ENCODE results near the gene ASTN2.

DNA sequence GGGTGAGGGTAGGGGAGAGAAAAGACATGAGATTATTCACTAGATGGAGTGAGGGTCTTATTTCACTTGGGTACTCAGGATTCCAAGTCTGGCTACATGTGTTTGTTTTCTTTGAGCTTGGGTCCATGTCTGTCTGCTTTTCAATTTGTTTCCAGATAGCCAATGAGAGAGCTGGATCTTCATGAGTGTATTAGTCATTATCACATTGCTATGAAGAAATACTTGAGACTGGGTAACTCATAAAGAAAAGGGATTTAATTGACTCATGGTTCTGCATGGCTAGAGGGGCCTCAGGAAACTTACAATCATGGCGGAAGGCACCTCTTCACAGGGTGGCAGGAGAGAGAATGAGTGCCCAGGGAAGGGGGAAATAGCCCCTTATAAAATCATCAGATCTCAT lies 924.5 kb downstream of the ASTN2 start:
- TF ChIP-seq, protein P1, sequence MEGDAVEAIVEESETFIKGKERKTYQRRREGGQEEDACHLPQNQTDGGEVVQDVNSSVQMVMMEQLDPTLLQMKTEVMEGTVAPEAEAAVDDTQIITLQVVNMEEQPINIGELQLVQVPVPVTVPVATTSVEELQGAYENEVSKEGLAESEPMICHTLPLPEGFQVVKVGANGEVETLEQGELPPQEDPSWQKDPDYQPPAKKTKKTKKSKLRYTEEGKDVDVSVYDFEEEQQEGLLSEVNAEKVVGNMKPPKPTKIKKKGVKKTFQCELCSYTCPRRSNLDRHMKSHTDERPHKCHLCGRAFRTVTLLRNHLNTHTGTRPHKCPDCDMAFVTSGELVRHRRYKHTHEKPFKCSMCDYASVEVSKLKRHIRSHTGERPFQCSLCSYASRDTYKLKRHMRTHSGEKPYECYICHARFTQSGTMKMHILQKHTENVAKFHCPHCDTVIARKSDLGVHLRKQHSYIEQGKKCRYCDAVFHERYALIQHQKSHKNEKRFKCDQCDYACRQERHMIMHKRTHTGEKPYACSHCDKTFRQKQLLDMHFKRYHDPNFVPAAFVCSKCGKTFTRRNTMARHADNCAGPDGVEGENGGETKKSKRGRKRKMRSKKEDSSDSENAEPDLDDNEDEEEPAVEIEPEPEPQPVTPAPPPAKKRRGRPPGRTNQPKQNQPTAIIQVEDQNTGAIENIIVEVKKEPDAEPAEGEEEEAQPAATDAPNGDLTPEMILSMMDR (conservative IDR thresholded peaks at IDR 0.05; ENCODE audit: low read length), result no peak
- no peak for TF ChIP-seq EZH2phosphoT487 (IDR thresholded peaks at IDR 0.05; ENCODE audit: borderline replicate concordance, low read depth, low read length)
